ENCODE measurements around the gene ZNF212. TPM values are rescaled to one million over a fixed set of nuclear protein-coding genes. Genes with fewer than 3 reads are reported as not detected.

ZNF212 gene
- total RNA-seq, 1 donor from 2014 or later: 12.8 TPM

GRCh38 chr7:149277871-149278270 is 38.4 kb downstream of the ZNF212 start:
- Mint-ChIP-seq H3K36me3 (ENCODE audit: low read depth, unreplicated experiment) (peaks cover 38% of the 10 kb centered on the region), H3K27me3 (ENCODE audit: unreplicated experiment) (peaks cover 12% of the 10 kb centered on the region), H3K4me1 (ENCODE audit: unreplicated experiment) (peaks cover 18% of the 10 kb centered on the region), H3K9me3 (ENCODE audit: unreplicated experiment) (no peaks in the 10 kb centered on the region), H3K4me3 (ENCODE audit: unreplicated experiment) (no peak overlapping the region), H3K27ac (ENCODE audit: unreplicated experiment) (peak overlapping the region; percentile 64)
- DNase-seq (ENCODE audit: low spot score): no peak
- TF ChIP-seq CTCF (IDR thresholded peaks at IDR 0.05; ENCODE audit: unreplicated experiment): no peak

GRCh38 chr7:149278396-149278795 is 38.9 kb downstream of the ZNF212 start:
- no peak for TF ChIP-seq CTCF (IDR thresholded peaks at IDR 0.05; ENCODE audit: unreplicated experiment)
- no peaks in the 10 kb centered on the region for H3K9me3 Mint-ChIP-seq (ENCODE audit: unreplicated experiment)

GRCh38 chr7:149279111-149279743 is 39.8 kb downstream of the ZNF212 start:
- Mint-ChIP-seq H3K9me3 (ENCODE audit: unreplicated experiment) (no peaks in the 10 kb centered on the region), H3K4me1 (ENCODE audit: unreplicated experiment) (peaks cover 23% of the 10 kb centered on the region), H3K36me3 (ENCODE audit: low read depth, unreplicated experiment) (peaks cover 33% of the 10 kb centered on the region), H3K27me3 (ENCODE audit: unreplicated experiment) (peaks cover 12% of the 10 kb centered on the region), H3K4me3 (ENCODE audit: unreplicated experiment) (peak overlapping the region; percentile 69), H3K27ac (ENCODE audit: unreplicated experiment) (peak overlapping the region; percentile 63)
- DNase-seq (ENCODE audit: low spot score): no peak
- no peak for TF ChIP-seq CTCF (IDR thresholded peaks at IDR 0.05; ENCODE audit: unreplicated experiment)

More at GRCh38 chr7:149278396-149278795, 38.9 kb downstream of the ZNF212 start:
- peak overlapping the region; percentile 42 for H3K4me3 Mint-ChIP-seq (ENCODE audit: unreplicated experiment)
- no peak for DNase-seq (ENCODE audit: low spot score)
- H3K4me1 Mint-ChIP-seq (ENCODE audit: unreplicated experiment): peaks cover 23% of the 10 kb centered on the region
- H3K27me3 Mint-ChIP-seq (ENCODE audit: unreplicated experiment): peaks cover 12% of the 10 kb centered on the region
- peak overlapping the region; percentile 64 for H3K27ac Mint-ChIP-seq (ENCODE audit: unreplicated experiment)
- H3K36me3 Mint-ChIP-seq (ENCODE audit: low read depth, unreplicated experiment): peaks cover 38% of the 10 kb centered on the region

GRCh38 chr7:149280151-149280550 is 40.7 kb downstream of the ZNF212 start:
- peaks cover 23% of the 10 kb centered on the region for H3K4me1 Mint-ChIP-seq (ENCODE audit: unreplicated experiment)
- no peak overlapping the region for H3K27ac Mint-ChIP-seq (ENCODE audit: unreplicated experiment)
- H3K36me3 Mint-ChIP-seq (ENCODE audit: low read depth, unreplicated experiment): peaks cover 27% of the 10 kb centered on the region
- peaks cover 15% of the 10 kb centered on the region for H3K27me3 Mint-ChIP-seq (ENCODE audit: unreplicated experiment)
- H3K9me3 Mint-ChIP-seq (ENCODE audit: unreplicated experiment): no peaks in the 10 kb centered on the region
- peak overlapping the region; percentile 62 for H3K4me3 Mint-ChIP-seq (ENCODE audit: unreplicated experiment)
- TF ChIP-seq CTCF (IDR thresholded peaks at IDR 0.05; ENCODE audit: unreplicated experiment): no peak
- no peak for DNase-seq (ENCODE audit: low spot score)

GRCh38 chr7:149280661-149281507 is 41.4 kb downstream of the ZNF212 start:
- H3K36me3 Mint-ChIP-seq (ENCODE audit: low read depth, unreplicated experiment): peaks cover 27% of the 10 kb centered on the region
- no peaks in the 10 kb centered on the region for H3K9me3 Mint-ChIP-seq (ENCODE audit: unreplicated experiment)
- H3K27ac Mint-ChIP-seq (ENCODE audit: unreplicated experiment): no peak overlapping the region
- H3K4me3 Mint-ChIP-seq (ENCODE audit: unreplicated experiment): peak overlapping the region; percentile 62
- DNase-seq (ENCODE audit: low spot score): no peak
- H3K27me3 Mint-ChIP-seq (ENCODE audit: unreplicated experiment): peaks cover 17% of the 10 kb centered on the region
- no peak for TF ChIP-seq CTCF (IDR thresholded peaks at IDR 0.05; ENCODE audit: unreplicated experiment)
- H3K4me1 Mint-ChIP-seq (ENCODE audit: unreplicated experiment): peaks cover 27% of the 10 kb centered on the region
